ENCODE data around the gene CNTNAP2. TPM values are rescaled to one million over a fixed set of nuclear protein-coding genes. Genes with fewer than 3 reads are reported as not detected.

The CNTNAP2 gene
- total RNA-seq, 1 donor from 2014 or later: 0.59 TPM

DNA sequence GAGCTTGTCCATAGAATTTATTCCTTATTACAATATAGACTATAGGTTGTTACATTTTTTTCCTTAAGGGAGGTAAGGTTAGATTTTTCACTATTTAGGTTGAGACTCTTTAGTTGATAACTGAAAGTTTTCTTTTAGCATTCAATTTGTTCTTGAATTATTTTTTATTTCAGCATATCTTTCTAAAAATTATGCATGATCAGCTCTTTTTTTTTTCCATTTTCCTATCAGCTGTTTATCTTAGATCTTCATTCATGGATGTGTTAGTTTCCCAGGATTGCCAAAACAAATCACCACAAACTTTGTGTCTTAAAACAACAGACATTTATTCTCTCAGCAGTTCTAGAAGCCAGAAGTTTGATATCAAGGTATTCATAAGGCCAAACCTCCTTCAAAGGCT lies 1558.1 kb downstream of the CNTNAP2 start:
- Histone ChIP-seq H3K27me3 (ENCODE audit: low read depth) (no peaks in the 10 kb centered on the region), H3K4me3 (no peak overlapping the region), H3K4me1 (no peaks in the 10 kb centered on the region), H3K9me3 (no peaks in the 10 kb centered on the region), H3K36me3 (no peaks in the 10 kb centered on the region), H3K27ac (no peak overlapping the region)
- DNase-seq (no peak), ATAC-seq (no peak)
- intact Hi-C loops (cut with DNase I): no loop called here
- TF ChIP-seq, protein P1, sequence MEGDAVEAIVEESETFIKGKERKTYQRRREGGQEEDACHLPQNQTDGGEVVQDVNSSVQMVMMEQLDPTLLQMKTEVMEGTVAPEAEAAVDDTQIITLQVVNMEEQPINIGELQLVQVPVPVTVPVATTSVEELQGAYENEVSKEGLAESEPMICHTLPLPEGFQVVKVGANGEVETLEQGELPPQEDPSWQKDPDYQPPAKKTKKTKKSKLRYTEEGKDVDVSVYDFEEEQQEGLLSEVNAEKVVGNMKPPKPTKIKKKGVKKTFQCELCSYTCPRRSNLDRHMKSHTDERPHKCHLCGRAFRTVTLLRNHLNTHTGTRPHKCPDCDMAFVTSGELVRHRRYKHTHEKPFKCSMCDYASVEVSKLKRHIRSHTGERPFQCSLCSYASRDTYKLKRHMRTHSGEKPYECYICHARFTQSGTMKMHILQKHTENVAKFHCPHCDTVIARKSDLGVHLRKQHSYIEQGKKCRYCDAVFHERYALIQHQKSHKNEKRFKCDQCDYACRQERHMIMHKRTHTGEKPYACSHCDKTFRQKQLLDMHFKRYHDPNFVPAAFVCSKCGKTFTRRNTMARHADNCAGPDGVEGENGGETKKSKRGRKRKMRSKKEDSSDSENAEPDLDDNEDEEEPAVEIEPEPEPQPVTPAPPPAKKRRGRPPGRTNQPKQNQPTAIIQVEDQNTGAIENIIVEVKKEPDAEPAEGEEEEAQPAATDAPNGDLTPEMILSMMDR (IDR thresholded peaks at IDR 0.05): no peak

DNA sequence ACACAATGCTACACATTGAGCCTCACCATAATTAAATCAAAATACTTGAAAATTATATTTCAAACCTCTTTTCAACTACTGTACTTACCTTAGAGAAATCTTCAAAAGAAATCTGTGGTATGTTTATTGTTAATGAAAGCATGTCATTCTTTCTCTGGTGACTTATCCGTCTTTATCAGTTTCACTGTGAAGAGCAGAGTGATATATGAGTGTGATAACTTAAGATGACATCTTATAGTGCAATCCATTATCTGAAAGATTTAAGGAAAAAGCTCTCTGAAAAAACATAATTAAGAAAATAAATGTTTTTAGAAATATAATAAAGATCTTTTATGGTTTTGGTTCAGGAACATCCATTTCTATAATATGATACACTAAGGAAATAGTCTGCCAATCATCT lies 1562.3 kb downstream of the CNTNAP2 start:
- Histone ChIP-seq H3K4me1 (no peaks in the 10 kb centered on the region), H3K9me3 (no peaks in the 10 kb centered on the region), H3K4me3 (no peak overlapping the region), H3K36me3 (no peaks in the 10 kb centered on the region), H3K27ac (no peak overlapping the region), H3K27me3 (ENCODE audit: low read depth) (no peaks in the 10 kb centered on the region)
- intact Hi-C loops (cut with DNase I): no loop called here
- no peak for DNase-seq
- TF ChIP-seq, protein P1 (IDR thresholded peaks at IDR 0.05): no peak
- ATAC-seq: no peak

DNA sequence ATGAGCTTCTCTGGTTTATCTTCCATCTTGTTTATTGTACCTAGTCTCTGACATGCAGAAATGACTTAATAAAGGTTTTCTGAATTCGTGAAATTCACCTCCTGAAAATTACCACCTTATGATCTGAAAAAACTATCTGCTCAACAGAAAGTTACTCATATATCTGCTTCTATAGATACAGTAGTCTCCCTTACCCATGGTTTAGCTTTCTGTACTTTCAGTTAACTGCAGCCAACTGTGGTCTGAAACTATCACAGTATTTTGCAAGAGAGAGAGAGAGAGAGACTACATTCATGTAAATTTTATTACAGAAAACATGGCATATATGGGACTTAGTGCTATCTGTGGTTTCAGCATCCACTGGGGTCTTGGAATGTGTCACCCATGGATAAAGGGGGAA lies 1564.9 kb downstream of the CNTNAP2 start:
- ATAC-seq: no peak
- TF ChIP-seq, protein P1 (IDR thresholded peaks at IDR 0.05): no peak
- DNase-seq: no peak
- Histone ChIP-seq H3K27me3 (ENCODE audit: low read depth) (no peaks in the 10 kb centered on the region), H3K9me3 (no peaks in the 10 kb centered on the region), H3K36me3 (no peaks in the 10 kb centered on the region), H3K4me1 (no peaks in the 10 kb centered on the region), H3K27ac (no peak overlapping the region), H3K4me3 (no peak overlapping the region)
- intact Hi-C loops (cut with DNase I): no loop called here

DNA sequence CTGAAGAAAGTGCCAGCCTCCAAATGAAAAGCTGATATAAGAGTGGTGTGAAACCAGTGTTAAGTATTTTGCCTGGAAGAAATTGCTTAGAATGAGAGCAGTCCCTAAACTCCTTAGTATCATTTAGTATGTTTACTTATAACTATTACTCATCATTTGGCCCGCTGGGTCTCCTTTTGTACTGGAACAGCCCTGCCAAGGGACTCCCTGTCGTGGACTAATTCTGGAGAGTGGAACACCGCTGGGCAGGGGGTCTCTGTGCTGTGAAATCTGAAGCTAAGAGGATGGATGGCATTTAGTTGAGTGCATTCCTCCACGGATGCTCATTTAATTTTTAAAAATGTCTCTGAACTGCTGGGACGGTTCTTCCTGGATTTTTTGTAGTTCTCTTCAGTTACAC lies 1584.1 kb downstream of the CNTNAP2 start:
- TF ChIP-seq, protein P1 (IDR thresholded peaks at IDR 0.05): no peak
- Histone ChIP-seq H3K27me3 (ENCODE audit: low read depth) (no peaks in the 10 kb centered on the region), H3K4me1 (no peaks in the 10 kb centered on the region), H3K4me3 (no peak overlapping the region), H3K36me3 (no peaks in the 10 kb centered on the region), H3K27ac (no peak overlapping the region), H3K9me3 (no peaks in the 10 kb centered on the region)
- intact Hi-C loops (cut with DNase I): no loop called here
- DNase-seq (no peak), ATAC-seq (no peak)

DNA sequence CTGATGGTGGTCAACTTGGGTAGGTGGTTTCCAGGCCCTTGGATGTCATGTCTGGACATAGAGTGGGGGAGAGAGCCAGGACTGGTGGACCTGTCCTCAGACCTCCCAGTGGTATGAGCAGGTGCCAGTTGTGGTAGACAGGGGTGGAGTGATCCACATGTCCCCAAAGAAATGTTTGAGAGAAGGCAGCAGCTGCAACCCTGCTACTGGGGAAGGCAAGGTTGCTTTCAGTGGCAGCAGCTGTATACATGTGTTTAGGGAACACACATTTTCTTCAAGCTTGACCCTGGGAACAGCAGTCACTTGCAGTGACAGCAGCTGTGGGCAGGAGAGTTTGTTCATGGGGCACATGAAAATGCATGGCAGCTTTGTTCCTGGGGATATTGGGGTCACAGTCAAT lies 1591.3 kb downstream of the CNTNAP2 start:
- TF ChIP-seq, protein P1 (IDR thresholded peaks at IDR 0.05): no peak
- Histone ChIP-seq H3K27ac (no peak overlapping the region), H3K9me3 (no peaks in the 10 kb centered on the region), H3K4me3 (no peak overlapping the region), H3K36me3 (no peaks in the 10 kb centered on the region), H3K4me1 (no peaks in the 10 kb centered on the region), H3K27me3 (ENCODE audit: low read depth) (no peaks in the 10 kb centered on the region)
- intact Hi-C loops (cut with DNase I): no loop called here
- DNase-seq: no peak
- no peak for ATAC-seq

DNA sequence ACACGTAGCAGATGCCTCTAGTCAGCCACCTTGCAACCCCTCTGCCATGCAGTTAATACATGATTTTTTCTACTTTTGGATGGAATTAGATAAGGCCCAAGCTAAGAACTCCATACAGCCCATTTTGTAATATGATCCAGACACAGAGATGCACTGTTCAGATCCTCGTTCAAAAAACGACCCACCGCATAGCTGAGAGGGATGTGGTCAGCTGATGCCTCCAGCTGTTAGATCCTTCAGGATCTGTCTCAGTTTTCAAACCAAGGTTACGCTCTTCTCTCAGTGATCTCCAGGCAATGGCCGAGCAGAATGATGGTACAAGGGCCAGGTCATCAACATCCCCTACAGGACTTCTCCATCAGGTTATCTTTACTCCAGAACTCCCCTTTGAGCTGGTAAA lies 1592.3 kb downstream of the CNTNAP2 start:
- Histone ChIP-seq H3K27me3 (ENCODE audit: low read depth) (no peaks in the 10 kb centered on the region), H3K27ac (no peak overlapping the region), H3K4me3 (no peak overlapping the region), H3K36me3 (no peaks in the 10 kb centered on the region), H3K4me1 (no peaks in the 10 kb centered on the region), H3K9me3 (no peaks in the 10 kb centered on the region)
- TF ChIP-seq, protein P1 (IDR thresholded peaks at IDR 0.05): no peak
- no peak for ATAC-seq
- intact Hi-C loops (cut with DNase I): no loop called here
- no peak for DNase-seq

Measured in lower lobe of right lung (tissue), 2 donors.